Ascending aorta (tissue), 2 donors: Measurements from ENCODE around the gene PRRT4. TPM values are rescaled to one million over a fixed set of nuclear protein-coding genes. Genes with fewer than 3 reads are reported as not detected.

Source experiments
- DNase-seq, 2 donors: peaks; one replicate each; pipeline ENCODE4 v3.0.0-alpha.2; 2019; ENCODE audit warnings: low spot score in 2 of 2
- H3K27ac ChIP-seq, 2 donors: fragments of 200-600 bp; sonication (generic); one replicate each; pipeline ENCODE4 v1.5.1; 2016 to 2017; ENCODE audit warnings: mild to moderate bottlenecking in 1 of 2
- H3K27me3 ChIP-seq: fragments of 200-600 bp; sonication (generic); one replicate; pipeline ENCODE4 v1.5.1; 2017
- H3K36me3 ChIP-seq, 2 donors: fragments of 200-600 bp; sonication (generic); one replicate each; pipeline ENCODE4 v1.5.1; 2016
- H3K4me1 ChIP-seq, 2 donors: fragments of 200-600 bp; sonication (generic); one replicate each; pipeline ENCODE4 v1.5.1; 2016 to 2017; ENCODE audit warnings: mild to moderate bottlenecking in 1 of 2
- H3K4me3 ChIP-seq, 2 donors: fragments of 200-600 bp; sonication (generic); one replicate each; pipeline ENCODE4 v1.5.1; 2016 to 2017; ENCODE audit warnings: mild to moderate bottlenecking in 1 of 2
- H3K9me3 ChIP-seq, 2 donors: fragments of 200-600 bp; sonication (generic); one replicate each; pipeline ENCODE4 v1.5.1; 2016
- CTCF ChIP-seq, 3 experiments: fragments of 200-600 bp in 2 of 3; fragments of 450-650 bp in 1 of 3; sonication (generic) in 2 of 3; IDR thresholded peaks; one replicate each; pipeline ENCODE4 v1.5.1; 2016 to 2019; ENCODE audit warnings: antibody characterized with exemption in 3 of 3, mild to moderate bottlenecking in 1 of 3, moderate library complexity in 1 of 3
- intact Hi-C: fragments of 100-400 bp; cut with DNase I; formaldehyde crosslinking; loops from one replicate; pipeline ENCODE4 v1.15.1; 2023
- total RNA-seq: library from RNA; depleted of rRNA; stranded (reverse); fragments of >200 nt; gene quantifications from one replicate; pipeline ENCODE4 v1.1.0, GENCODE V29; 2016

Gene PRRT4
- total RNA-seq, 1 donor from 2014 or later, result 7.6 TPM

GRCh38 chr7:128311013-128311412 lies 50.5 kb downstream of the PRRT4 start:
- no peak for TF ChIP-seq CTCF (IDR thresholded peaks at IDR 0.05)

DNA sequence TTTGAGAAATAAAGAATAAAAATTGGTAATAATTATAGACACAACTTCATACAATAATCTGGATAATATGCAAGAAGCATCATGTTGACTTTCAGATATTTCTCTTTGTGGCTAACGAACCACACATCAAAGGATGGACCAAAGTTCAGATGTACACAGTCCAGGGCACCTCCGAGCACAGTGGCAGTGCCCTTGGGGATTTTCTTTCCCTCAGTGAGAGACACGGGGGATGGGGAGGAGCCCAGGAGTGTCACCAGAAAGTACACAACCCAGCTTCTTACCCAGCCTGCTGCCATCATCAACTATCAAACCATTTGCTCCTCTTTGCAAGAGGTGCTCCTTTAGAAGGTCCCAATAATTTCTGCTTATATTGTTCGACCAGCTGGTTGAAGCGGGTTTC lies 51.0 kb downstream of the PRRT4 start:
- Histone ChIP-seq H3K4me3 (no peak overlapping the region), H3K27me3 (no peaks in the 10 kb centered on the region), H3K4me1 (no peaks in the 10 kb centered on the region), H3K27ac (no peak overlapping the region), H3K36me3 (peaks cover 77 to 95% of the 10 kb centered on the region in 2 donors), H3K9me3 (no peaks in the 10 kb centered on the region)
- no peak for DNase-seq
- no peak for TF ChIP-seq CTCF (IDR thresholded peaks at IDR 0.05)
- intact Hi-C loops, result no loop called here

More at GRCh38 chr7:128311013-128311412, 50.5 kb downstream of the PRRT4 start:
- no peaks in the 10 kb centered on the region for H3K27me3 ChIP-seq
- H3K27ac ChIP-seq, result no peak overlapping the region
- DNase-seq, result no peak
- H3K4me3 ChIP-seq, result no peak overlapping the region
- intact Hi-C loops, result no loop called here
- H3K9me3 ChIP-seq, result no peaks in the 10 kb centered on the region
- H3K36me3 ChIP-seq, result peaks cover 79 to 97% of the 10 kb centered on the region in 2 donors
- H3K4me1 ChIP-seq, result no peaks in the 10 kb centered on the region

DNA sequence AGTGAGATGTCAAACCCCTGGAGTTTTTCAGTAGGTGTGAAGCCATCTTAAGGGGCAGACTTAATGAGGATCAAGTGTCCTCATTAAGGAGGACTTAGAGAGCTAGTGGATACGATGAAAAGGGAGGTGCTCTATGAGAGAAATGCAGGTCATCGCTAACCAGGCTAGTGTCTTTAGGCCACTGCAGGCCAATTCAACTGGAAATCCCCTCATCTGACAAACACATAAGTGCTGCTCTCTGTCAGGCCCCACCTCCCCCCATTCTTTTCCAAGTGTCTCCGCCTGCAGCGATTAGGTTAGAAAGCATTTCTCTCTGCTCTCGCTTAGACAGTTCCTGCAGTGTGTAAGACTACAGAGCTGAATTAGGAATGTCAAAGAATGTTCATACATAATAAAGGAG lies 51.5 kb downstream of the PRRT4 start:
- Histone ChIP-seq H3K9me3 (no peaks in the 10 kb centered on the region), H3K4me3 (no peak overlapping the region), H3K27ac (no peak overlapping the region), H3K36me3 (peaks cover 71 to 93% of the 10 kb centered on the region in 2 donors), H3K27me3 (no peaks in the 10 kb centered on the region), H3K4me1 (no peaks in the 10 kb centered on the region)
- TF ChIP-seq CTCF (IDR thresholded peaks at IDR 0.05), result no peak
- DNase-seq, result no peak
- intact Hi-C loops, result no loop called here

- H3K36me3 ChIP-seq, result peaks cover 63 to 88% of the 10 kb centered on the region in 2 donors
- TF ChIP-seq CTCF (IDR thresholded peaks at IDR 0.05), result no peak
- intact Hi-C loops, result no loop called here
- no peaks in the 10 kb centered on the region for H3K27me3 ChIP-seq
- H3K4me1 ChIP-seq, result no peaks in the 10 kb centered on the region
- no peaks in the 10 kb centered on the region for H3K9me3 ChIP-seq
- DNase-seq, result no peak
- H3K27ac ChIP-seq, result no peak overlapping the region
- no peak overlapping the region for H3K4me3 ChIP-seq
These were observed 52.4 kb downstream of the PRRT4 start for GRCh38 chr7:128309124-128309523.

DNA sequence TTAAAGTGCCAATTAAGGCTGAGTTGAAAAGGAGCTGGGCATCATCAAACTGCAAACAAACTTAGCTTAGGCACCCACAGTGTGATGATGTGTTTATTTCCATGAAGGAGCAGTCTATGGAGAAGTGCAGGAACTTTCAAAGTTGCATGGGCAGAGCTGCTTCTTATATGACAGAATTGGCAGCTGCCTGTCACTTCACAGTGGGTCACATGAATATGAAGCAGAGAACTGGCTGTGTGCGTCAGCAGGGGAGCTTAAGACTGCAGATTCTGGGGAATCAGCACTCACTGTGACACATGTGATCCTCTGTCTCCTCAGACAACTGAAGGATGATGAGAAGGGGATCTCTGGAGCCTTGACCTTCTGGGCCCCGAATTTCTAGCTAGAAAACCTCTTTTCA lies 54.4 kb downstream of the PRRT4 start:
- DNase-seq, result no peak
- intact Hi-C loops, result no loop called here
- Histone ChIP-seq H3K27ac (no peak overlapping the region), H3K4me3 (no peak overlapping the region), H3K4me1 (no peaks in the 10 kb centered on the region), H3K36me3 (peaks cover 51 to 68% of the 10 kb centered on the region in 2 donors), H3K9me3 (no peaks in the 10 kb centered on the region), H3K27me3 (no peaks in the 10 kb centered on the region)
- TF ChIP-seq CTCF (IDR thresholded peaks at IDR 0.05), result no peak

- Histone ChIP-seq H3K4me3 (no peak overlapping the region), H3K4me1 (no peaks in the 10 kb centered on the region), H3K27ac (no peak overlapping the region), H3K9me3 (no peaks in the 10 kb centered on the region), H3K27me3 (no peaks in the 10 kb centered on the region), H3K36me3 (peaks cover 30 to 39% of the 10 kb centered on the region in 2 donors)
- intact Hi-C loops, result no loop called here
- DNase-seq, result no peak
- TF ChIP-seq CTCF (IDR thresholded peaks at IDR 0.05), result no peak
These were observed 57.3 kb downstream of the PRRT4 start for GRCh38 chr7:128304212-128304611.
